Skeletal muscle cell (primary cell): ENCODE measurements around the gene OSBPL3.
"Not testable (repeated sequence)": the region's sequence is repeated elsewhere in the genome, so short reads cannot be mapped to it uniquely, and the experiment has no call there.

Experiments used
- DNase-seq: peaks from one replicate; pipeline ENCODE4 v3.0.0-alpha.2; 2010; ENCODE audit warnings: low read depth
- H3K4me3 ChIP-seq: 2 replicates; pipeline ENCODE4 v1.5.1; 2011; ENCODE audit warnings: low read depth, mild to moderate bottlenecking, control low read depth, low read length, moderate library complexity

OSBPL3 gene, protein sequence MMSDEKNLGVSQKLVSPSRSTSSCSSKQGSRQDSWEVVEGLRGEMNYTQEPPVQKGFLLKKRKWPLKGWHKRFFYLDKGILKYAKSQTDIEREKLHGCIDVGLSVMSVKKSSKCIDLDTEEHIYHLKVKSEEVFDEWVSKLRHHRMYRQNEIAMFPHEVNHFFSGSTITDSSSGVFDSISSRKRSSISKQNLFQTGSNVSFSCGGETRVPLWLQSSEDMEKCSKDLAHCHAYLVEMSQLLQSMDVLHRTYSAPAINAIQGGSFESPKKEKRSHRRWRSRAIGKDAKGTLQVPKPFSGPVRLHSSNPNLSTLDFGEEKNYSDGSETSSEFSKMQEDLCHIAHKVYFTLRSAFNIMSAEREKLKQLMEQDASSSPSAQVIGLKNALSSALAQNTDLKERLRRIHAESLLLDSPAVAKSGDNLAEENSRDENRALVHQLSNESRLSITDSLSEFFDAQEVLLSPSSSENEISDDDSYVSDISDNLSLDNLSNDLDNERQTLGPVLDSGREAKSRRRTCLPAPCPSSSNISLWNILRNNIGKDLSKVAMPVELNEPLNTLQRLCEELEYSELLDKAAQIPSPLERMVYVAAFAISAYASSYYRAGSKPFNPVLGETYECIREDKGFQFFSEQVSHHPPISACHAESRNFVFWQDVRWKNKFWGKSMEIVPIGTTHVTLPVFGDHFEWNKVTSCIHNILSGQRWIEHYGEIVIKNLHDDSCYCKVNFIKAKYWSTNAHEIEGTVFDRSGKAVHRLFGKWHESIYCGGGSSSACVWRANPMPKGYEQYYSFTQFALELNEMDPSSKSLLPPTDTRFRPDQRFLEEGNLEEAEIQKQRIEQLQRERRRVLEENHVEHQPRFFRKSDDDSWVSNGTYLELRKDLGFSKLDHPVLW

GRCh38 chr7:24979863-24980533 is at the start of gene OSBPL3:
OSBPL3 (minus strand) TSS chr7:24980178; CDS start chr7:24892472, 87,706 bp downstream.
- DNase-seq = peak; percentile 83
- H3K4me3 ChIP-seq = peak within 1 kb of the TSS; percentile 82

DNA sequence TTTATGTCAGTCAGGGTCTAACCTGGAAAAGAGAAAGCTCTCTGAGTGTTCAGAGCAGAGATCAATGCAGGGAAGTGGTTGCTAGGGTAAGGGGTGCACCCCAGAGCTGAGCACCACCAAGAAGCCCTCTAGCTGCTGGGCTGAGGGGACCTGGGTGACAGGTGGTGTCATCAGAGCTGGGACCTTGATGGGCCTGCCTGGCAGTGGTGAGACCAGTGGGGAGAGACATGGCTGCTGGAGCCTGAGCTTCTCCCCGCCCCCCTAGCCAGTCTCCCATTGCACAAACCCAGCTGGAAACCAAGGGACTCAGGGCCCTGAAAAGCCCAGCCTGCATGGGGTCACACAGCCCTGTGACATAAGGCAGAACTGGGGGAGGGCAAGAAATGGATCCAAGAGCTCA is 49.1 kb upstream of the OSBPL3 start:
- DNase-seq = no peak
- no peak overlapping the region for H3K4me3 ChIP-seq

DNA sequence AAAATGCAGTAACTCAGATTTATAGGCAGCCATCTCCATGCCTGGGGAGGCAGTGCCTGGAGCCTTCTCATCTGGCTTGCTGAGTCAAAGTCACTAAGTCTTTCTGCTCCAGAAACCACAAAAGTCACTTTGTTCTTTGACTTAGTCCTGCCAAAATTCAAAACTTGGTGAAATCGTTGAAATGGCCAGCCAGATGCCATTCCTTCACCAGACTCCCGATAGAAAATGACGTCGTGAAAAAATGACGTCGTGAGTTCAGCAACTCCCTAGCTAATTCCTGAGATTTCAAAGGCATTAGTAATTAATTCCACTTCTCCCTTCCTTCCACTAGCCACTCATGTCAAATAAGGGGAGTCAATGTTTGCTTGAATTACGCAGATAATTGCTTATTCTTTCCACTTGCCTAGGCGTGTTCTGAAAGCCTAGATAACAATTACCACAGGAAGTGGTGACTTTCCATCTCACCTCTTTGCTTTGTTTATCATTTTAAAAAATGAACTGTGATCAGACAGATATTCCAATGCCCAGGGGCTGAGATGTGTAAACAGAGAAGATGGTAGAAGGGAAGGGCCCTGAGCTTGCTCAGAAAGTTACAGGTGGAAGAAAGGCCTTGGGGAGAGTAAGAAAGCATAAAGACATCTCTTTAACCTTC is 48.5 kb upstream of the OSBPL3 start:
- H3K4me3 ChIP-seq = no peak overlapping the region
- DNase-seq = peak; percentile 55

- H3K4me3 ChIP-seq = no peak overlapping the region
- DNase-seq = no peak
Observed at GRCh38 chr7:25026156-25026555, 46.2 kb upstream of the OSBPL3 start.

DNA sequence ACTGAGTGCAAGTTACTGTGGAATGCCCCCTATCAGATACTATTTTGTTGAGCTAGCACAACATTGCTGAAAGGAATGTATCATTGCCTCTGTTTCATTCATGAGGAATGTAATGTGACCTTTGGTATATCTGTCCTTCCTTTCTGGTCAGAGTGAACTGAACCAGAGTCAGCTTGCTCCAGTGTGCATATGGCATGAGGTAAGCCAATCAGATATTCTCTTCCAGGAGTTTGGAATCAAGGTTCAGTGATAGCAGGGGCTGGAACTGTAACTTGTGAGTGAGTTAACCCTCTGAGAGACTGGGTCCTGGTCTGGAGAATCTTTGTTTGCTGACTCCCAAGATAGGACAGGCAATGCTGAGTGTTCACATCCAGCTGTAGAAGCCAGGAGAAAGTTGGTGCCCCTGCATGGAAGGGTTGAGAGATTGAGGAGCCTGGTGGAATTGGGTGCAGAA is 45.3 kb upstream of the OSBPL3 start:
- H3K4me3 ChIP-seq = no peak overlapping the region
- peak; percentile 54 for DNase-seq

DNA sequence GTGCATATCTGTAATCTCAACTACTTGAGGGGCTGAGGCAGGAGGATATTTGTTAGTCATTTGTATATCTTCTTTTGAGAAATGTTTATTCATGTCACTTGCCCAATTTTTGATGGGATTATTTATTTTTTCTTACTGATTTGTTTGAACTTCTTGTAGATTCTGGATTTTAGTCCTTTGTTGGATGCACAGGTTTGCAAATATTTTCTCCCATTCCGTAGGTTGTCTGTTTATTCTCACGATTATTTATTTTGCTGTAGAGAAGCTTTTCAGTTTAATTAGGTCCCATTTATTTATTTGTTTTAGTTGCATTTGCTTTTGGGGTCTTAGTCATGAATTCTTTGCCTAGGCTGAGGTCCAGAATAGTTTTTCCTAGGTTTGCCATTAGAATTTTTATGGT is 44.1 kb upstream of the OSBPL3 start:
- DNase-seq = no peak
- H3K4me3 ChIP-seq = no peak overlapping the region

- not testable (repeated sequence) for H3K4me3 ChIP-seq, DNase-seq
Observed at GRCh38 chr7:25017671-25018070, 37.7 kb upstream of the OSBPL3 start.

GRCh38 chr7:25014756-25015155 is 34.8 kb upstream of the OSBPL3 start:
- DNase-seq = peak; percentile 93
- no peak overlapping the region for H3K4me3 ChIP-seq

DNA sequence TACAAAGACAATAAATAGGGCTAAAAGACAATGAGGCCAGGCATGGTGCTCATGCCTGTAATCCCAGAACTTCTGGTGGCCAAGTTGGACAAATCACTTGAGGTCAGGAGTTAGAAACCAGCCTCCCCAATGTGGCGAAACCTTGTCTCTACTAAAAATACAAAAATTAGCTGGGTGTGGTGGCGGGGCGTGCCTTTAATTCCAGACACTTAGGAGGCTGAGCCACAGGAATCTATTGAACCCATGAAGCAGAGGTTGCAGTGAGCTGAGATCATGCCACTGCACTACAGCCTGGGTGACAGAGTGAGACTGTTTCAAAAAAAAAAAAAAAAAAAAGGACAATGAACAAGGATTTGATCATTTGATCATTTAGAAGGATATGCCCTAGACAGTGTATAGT is 32.7 kb upstream of the OSBPL3 start:
- DNase-seq, H3K4me3 ChIP-seq: not testable (repeated sequence)

- DNase-seq = no peak
- no peak overlapping the region for H3K4me3 ChIP-seq
Observed at GRCh38 chr7:25012254-25012653, 32.3 kb upstream of the OSBPL3 start.

- H3K4me3 ChIP-seq = no peak overlapping the region
- DNase-seq = peak; percentile 90
Observed at GRCh38 chr7:25009257-25009656, 29.3 kb upstream of the OSBPL3 start.

DNA sequence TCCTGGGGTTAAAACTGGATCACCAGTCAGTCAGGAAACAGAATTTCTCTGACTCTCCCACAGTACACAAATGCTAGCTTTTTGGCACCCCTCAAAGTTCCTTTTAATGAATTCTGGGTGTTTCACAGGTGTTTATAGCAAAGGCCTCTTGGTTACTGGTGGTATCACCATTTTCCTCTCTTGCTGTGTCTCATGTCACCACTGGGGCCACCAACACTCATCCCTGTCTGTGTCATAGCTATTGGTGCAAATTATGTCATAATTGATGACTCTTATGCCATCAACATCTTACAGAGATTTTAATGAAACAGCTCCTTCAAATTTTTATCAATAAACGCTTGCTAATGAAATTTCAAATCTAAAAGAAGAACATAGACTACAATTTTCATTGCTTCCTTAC is 27.7 kb upstream of the OSBPL3 start:
- no peak overlapping the region for H3K4me3 ChIP-seq
- DNase-seq = no peak

DNA sequence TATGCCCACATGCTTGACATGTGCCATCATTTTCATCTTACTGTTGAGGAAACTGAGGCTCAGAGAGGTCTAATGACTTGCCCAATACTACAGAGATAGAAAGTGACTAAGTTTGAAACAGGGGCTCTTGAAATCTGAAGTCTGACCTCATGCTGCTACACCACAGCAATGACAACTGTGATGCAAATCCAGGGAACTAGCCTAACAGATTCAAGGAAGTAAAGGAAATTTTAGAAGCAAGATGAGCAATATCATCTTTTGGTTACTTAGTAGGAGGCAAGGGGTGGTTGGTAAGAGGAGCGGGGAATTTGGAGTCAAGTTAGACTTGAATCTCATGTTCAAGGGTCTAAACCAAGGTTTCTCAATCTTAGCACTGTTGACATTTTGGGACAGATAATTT is 26.3 kb upstream of the OSBPL3 start:
- no peak overlapping the region for H3K4me3 ChIP-seq
- no peak for DNase-seq

GRCh38 chr7:25005658-25006057 is 25.7 kb upstream of the OSBPL3 start:
- H3K4me3 ChIP-seq = no peak overlapping the region
- DNase-seq = no peak

DNA sequence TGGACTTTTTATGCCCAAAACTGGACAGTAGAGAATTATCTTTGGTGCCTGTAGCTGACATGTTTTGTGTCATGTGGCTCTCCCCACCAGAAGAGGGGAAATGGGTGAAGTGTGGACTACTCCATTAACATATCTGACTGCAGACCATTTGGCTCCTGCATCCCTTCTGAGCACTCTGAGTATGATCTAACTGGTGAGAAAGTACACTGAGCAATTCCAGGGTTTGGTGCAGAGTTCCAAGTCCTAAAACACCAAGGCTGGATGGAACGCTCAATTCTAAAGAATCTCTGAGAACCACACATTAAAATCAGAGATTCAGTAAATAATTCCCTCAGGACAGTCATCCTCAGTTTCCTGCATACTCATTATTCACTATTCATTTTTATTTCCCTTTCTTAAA is 22.8 kb upstream of the OSBPL3 start:
- DNase-seq = no peak
- H3K4me3 ChIP-seq = no peak overlapping the region

DNA sequence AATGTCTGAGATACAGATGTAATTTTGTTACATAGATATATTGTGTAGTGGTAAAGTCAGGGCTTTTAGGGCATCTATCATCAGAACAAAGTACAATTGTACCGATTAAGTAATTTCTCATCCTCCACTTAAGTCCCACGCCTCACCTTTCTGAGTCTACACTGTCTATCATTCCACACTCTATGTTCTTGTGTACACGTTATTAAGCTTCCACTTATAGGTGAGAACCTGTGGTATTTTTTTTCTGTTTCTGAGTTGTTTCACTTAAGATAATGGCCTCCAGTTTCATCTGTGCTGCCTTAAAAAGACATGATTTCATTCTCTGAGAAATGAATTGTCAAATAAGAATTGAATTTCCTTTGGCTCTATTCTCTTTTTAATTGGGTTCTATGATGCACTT is 15.5 kb upstream of the OSBPL3 start:
- no peak overlapping the region for H3K4me3 ChIP-seq
- no peak for DNase-seq

- H3K4me3 ChIP-seq = no peak overlapping the region
- DNase-seq = no peak
Observed at GRCh38 chr7:24992314-24992713, 12.3 kb upstream of the OSBPL3 start.

- no peak for DNase-seq
- H3K4me3 ChIP-seq = no peak overlapping the region
Observed at GRCh38 chr7:24991353-24991752, 11.4 kb upstream of the OSBPL3 start.

DNA sequence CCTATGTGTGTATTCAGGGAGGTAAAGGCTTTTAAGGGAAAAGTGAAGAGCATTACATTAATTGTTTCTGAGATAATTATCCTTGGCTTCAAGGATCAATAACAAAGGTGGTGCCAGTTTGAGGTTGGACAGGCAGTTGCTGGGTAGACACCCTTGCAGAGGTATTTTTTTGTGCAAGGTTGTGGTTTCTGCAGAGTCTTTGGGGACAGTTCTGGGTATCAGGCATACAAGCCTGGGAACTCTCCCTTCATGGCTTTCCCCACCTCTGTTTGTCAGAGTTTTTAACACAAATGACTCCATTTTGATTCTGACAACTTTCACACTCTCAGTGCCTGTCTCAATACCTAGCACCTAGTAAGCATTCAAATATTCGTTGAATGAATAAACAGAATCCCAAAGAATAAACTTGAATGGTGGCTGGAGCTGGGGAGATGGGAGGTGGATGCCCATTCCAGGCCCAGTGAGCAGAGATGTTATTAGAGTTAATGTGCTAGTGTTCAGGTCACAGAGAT is 7.4 kb upstream of the OSBPL3 start:
- DNase-seq = no peak
- H3K4me3 ChIP-seq = no peak overlapping the region
